ENCODE measurements around the gene FOXO6.

Gene FOXO6

GRCh38 chr1:41361495-41362356 lies 492 bp downstream of the FOXO6 start:
- Histone ChIP-seq H3K27ac (ENCODE audit: low read depth in 2 of 2, low read length in 2 of 2) (no peak overlapping the region), H3K4me1 (ENCODE audit: control insufficient read depth in 2 of 2, insufficient read depth in 2 of 2, low read length in 2 of 2) (peaks cover 32 to 40% of the 10 kb centered on the region in 2 donors), H3K36me3 (ENCODE audit: control insufficient read depth in 2 of 2, insufficient read depth in 2 of 2, low read length in 2 of 2) (no peaks in the 10 kb centered on the region), H3K4me3 (ENCODE audit: low read length in 2 of 2) (peak overlapping the region; percentile 44 to 52), H3K27me3 (ENCODE audit: control insufficient read depth in 2 of 2, insufficient read depth in 2 of 2, low read length in 2 of 2) (peaks cover 8 to 10% of the 10 kb centered on the region in 2 donors), H3K9ac (ENCODE audit: low read depth in 1 of 2, low read length in 2 of 2) (peak overlapping the region in 1 of 2 donors; percentile 23), H3K9me3 (ENCODE audit: control insufficient read depth in 2 of 2, low read length in 2 of 2) (no peaks in the 10 kb centered on the region)

- no peaks in the 10 kb centered on the region for H3K9me3 ChIP-seq (ENCODE audit: control insufficient read depth in 2 of 2, low read length in 2 of 2)
- H3K36me3 ChIP-seq (ENCODE audit: control insufficient read depth in 2 of 2, insufficient read depth in 2 of 2, low read length in 2 of 2), result no peaks in the 10 kb centered on the region
- no peak overlapping the region for H3K4me3 ChIP-seq (ENCODE audit: low read length in 2 of 2)
- H3K27me3 ChIP-seq (ENCODE audit: control insufficient read depth in 2 of 2, insufficient read depth in 2 of 2, low read length in 2 of 2), result peaks cover 8 to 16% of the 10 kb centered on the region in 2 donors
- H3K4me1 ChIP-seq (ENCODE audit: control insufficient read depth in 2 of 2, insufficient read depth in 2 of 2, low read length in 2 of 2), result peaks cover 38 to 43% of the 10 kb centered on the region in 2 donors
- no peak overlapping the region for H3K27ac ChIP-seq (ENCODE audit: low read depth in 2 of 2, low read length in 2 of 2)
- H3K9ac ChIP-seq (ENCODE audit: low read depth in 1 of 2, low read length in 2 of 2), result no peak overlapping the region
These were observed 1.1 kb downstream of the FOXO6 start for GRCh38 chr1:41362357-41362721.

- Histone ChIP-seq H3K27ac (ENCODE audit: low read depth in 2 of 2, low read length in 2 of 2) (no peak overlapping the region), H3K4me1 (ENCODE audit: control insufficient read depth in 2 of 2, insufficient read depth in 2 of 2, low read length in 2 of 2) (peaks cover 38% of the 10 kb centered on the region in 2 donors), H3K4me3 (ENCODE audit: low read length in 2 of 2) (no peak overlapping the region)
These were observed 1.7 kb downstream of the FOXO6 start for GRCh38 chr1:41362749-41363590.

GRCh38 chr1:41363591-41364320 lies 2.5 kb downstream of the FOXO6 start:
- H3K9me3 ChIP-seq (ENCODE audit: control insufficient read depth in 2 of 2, low read length in 2 of 2), result no peaks in the 10 kb centered on the region
- no peak overlapping the region for H3K9ac ChIP-seq (ENCODE audit: low read depth in 1 of 2, low read length in 2 of 2)
- peaks cover 30 to 38% of the 10 kb centered on the region in 2 donors for H3K4me1 ChIP-seq (ENCODE audit: control insufficient read depth in 2 of 2, insufficient read depth in 2 of 2, low read length in 2 of 2)
- H3K4me3 ChIP-seq (ENCODE audit: low read length in 2 of 2), result no peak overlapping the region
- no peak overlapping the region for H3K27ac ChIP-seq (ENCODE audit: low read depth in 2 of 2, low read length in 2 of 2)
- peaks cover 8 to 17% of the 10 kb centered on the region in 2 donors for H3K27me3 ChIP-seq (ENCODE audit: control insufficient read depth in 2 of 2, insufficient read depth in 2 of 2, low read length in 2 of 2)
- no peaks in the 10 kb centered on the region for H3K36me3 ChIP-seq (ENCODE audit: control insufficient read depth in 2 of 2, insufficient read depth in 2 of 2, low read length in 2 of 2)

More at GRCh38 chr1:41362749-41363590, 1.7 kb downstream of the FOXO6 start:
- peaks cover 8 to 17% of the 10 kb centered on the region in 2 donors for H3K27me3 ChIP-seq (ENCODE audit: control insufficient read depth in 2 of 2, insufficient read depth in 2 of 2, low read length in 2 of 2)
- H3K9me3 ChIP-seq (ENCODE audit: control insufficient read depth in 2 of 2, low read length in 2 of 2), result no peaks in the 10 kb centered on the region
- no peak overlapping the region for H3K9ac ChIP-seq (ENCODE audit: low read depth in 1 of 2, low read length in 2 of 2)
- no peaks in the 10 kb centered on the region for H3K36me3 ChIP-seq (ENCODE audit: control insufficient read depth in 2 of 2, insufficient read depth in 2 of 2, low read length in 2 of 2)

GRCh38 chr1:41364442-41365319 lies 3.4 kb downstream of the FOXO6 start:
- no peak overlapping the region for H3K27ac ChIP-seq (ENCODE audit: low read depth in 2 of 2, low read length in 2 of 2)
- peaks cover 20 to 32% of the 10 kb centered on the region in 2 donors for H3K4me1 ChIP-seq (ENCODE audit: control insufficient read depth in 2 of 2, insufficient read depth in 2 of 2, low read length in 2 of 2)
- no peak overlapping the region for H3K9ac ChIP-seq (ENCODE audit: low read depth in 1 of 2, low read length in 2 of 2)
- no peak overlapping the region for H3K4me3 ChIP-seq (ENCODE audit: low read length in 2 of 2)
- no peaks in the 10 kb centered on the region for H3K36me3 ChIP-seq (ENCODE audit: control insufficient read depth in 2 of 2, insufficient read depth in 2 of 2, low read length in 2 of 2)
- H3K9me3 ChIP-seq (ENCODE audit: control insufficient read depth in 2 of 2, low read length in 2 of 2), result no peaks in the 10 kb centered on the region
- peaks cover 8 to 17% of the 10 kb centered on the region in 2 donors for H3K27me3 ChIP-seq (ENCODE audit: control insufficient read depth in 2 of 2, insufficient read depth in 2 of 2, low read length in 2 of 2)

GRCh38 chr1:41365320-41365633 lies 4.0 kb downstream of the FOXO6 start:
- no peak overlapping the region for H3K9ac ChIP-seq (ENCODE audit: low read depth in 1 of 2, low read length in 2 of 2)

GRCh38 chr1:41365772-41366454 lies 4.7 kb downstream of the FOXO6 start:
- Histone ChIP-seq H3K4me3 (ENCODE audit: low read length in 2 of 2) (no peak overlapping the region), H3K27me3 (ENCODE audit: control insufficient read depth in 2 of 2, insufficient read depth in 2 of 2, low read length in 2 of 2) (peaks cover 8 to 17% of the 10 kb centered on the region in 2 donors), H3K27ac (ENCODE audit: low read depth in 2 of 2, low read length in 2 of 2) (peak overlapping the region in 1 of 2 donors; percentile 32), H3K9ac (ENCODE audit: low read depth in 1 of 2, low read length in 2 of 2) (no peak overlapping the region), H3K9me3 (ENCODE audit: control insufficient read depth in 2 of 2, low read length in 2 of 2) (no peaks in the 10 kb centered on the region), H3K36me3 (ENCODE audit: control insufficient read depth in 2 of 2, insufficient read depth in 2 of 2, low read length in 2 of 2) (no peaks in the 10 kb centered on the region), H3K4me1 (ENCODE audit: control insufficient read depth in 2 of 2, insufficient read depth in 2 of 2, low read length in 2 of 2) (peaks cover 9 to 20% of the 10 kb centered on the region in 2 donors)

More at GRCh38 chr1:41365320-41365633, 4.0 kb downstream of the FOXO6 start:
- no peaks in the 10 kb centered on the region for H3K36me3 ChIP-seq (ENCODE audit: control insufficient read depth in 2 of 2, insufficient read depth in 2 of 2, low read length in 2 of 2)
- H3K4me1 ChIP-seq (ENCODE audit: control insufficient read depth in 2 of 2, insufficient read depth in 2 of 2, low read length in 2 of 2), result peaks cover 14 to 26% of the 10 kb centered on the region in 2 donors
- no peak overlapping the region for H3K4me3 ChIP-seq (ENCODE audit: low read length in 2 of 2)
- peaks cover 8 to 17% of the 10 kb centered on the region in 2 donors for H3K27me3 ChIP-seq (ENCODE audit: control insufficient read depth in 2 of 2, insufficient read depth in 2 of 2, low read length in 2 of 2)
- no peak overlapping the region for H3K27ac ChIP-seq (ENCODE audit: low read depth in 2 of 2, low read length in 2 of 2)
- no peaks in the 10 kb centered on the region for H3K9me3 ChIP-seq (ENCODE audit: control insufficient read depth in 2 of 2, low read length in 2 of 2)

- peaks cover 12 to 22% of the 10 kb centered on the region in 2 donors for H3K4me1 ChIP-seq (ENCODE audit: control insufficient read depth in 2 of 2, insufficient read depth in 2 of 2, low read length in 2 of 2)
- H3K27ac ChIP-seq (ENCODE audit: low read depth in 2 of 2, low read length in 2 of 2), result no peak overlapping the region
- peak overlapping the region in 1 of 2 donors; percentile 60 for H3K4me3 ChIP-seq (ENCODE audit: low read length in 2 of 2)
- no peaks in the 10 kb centered on the region for H3K36me3 ChIP-seq (ENCODE audit: control insufficient read depth in 2 of 2, insufficient read depth in 2 of 2, low read length in 2 of 2)
- no peaks in the 10 kb centered on the region for H3K9me3 ChIP-seq (ENCODE audit: control insufficient read depth in 2 of 2, low read length in 2 of 2)
- H3K9ac ChIP-seq (ENCODE audit: low read depth in 1 of 2, low read length in 2 of 2), result peak overlapping the region in 1 of 2 donors; percentile 29
- H3K27me3 ChIP-seq (ENCODE audit: control insufficient read depth in 2 of 2, insufficient read depth in 2 of 2, low read length in 2 of 2), result peaks cover 8 to 17% of the 10 kb centered on the region in 2 donors
These were observed 5.4 kb downstream of the FOXO6 start for GRCh38 chr1:41366455-41367287.

Measured in mucosa of rectum (tissue), 2 donors.